CD14-positive monocyte (primary cell): Measurements from ENCODE around the gene PTPRN2. TPM values are rescaled to one million over a fixed set of nuclear protein-coding genes. Genes with fewer than 3 reads are reported as not detected.

Source experiments
- DNase-seq, 3 donors: peaks; one replicate each; pipeline ENCODE4 v3.0.0-alpha.2; 2011 to 2022
- H2AFZ ChIP-seq: 2 replicates; pipeline ENCODE4 v1.6.0; 2012; ENCODE audit warnings: mild to moderate bottlenecking, low read depth, low read length, inconsistent platforms; ENCODE audit not compliant: insufficient read depth, poor library complexity, severe bottlenecking
- H3K27ac ChIP-seq, 2 donors: 1 replicate in 1 of 2; 2 replicates in 1 of 2; pipeline ENCODE4 v1.5.1; 2012 to 2013; ENCODE audit warnings: low read length in 2 of 2, control low read depth in 1 of 2, inconsistent platforms in 1 of 2, low read depth in 1 of 2, mild to moderate bottlenecking in 1 of 2
- H3K27me3 ChIP-seq, 2 donors: one replicate each; pipeline versions ENCODE4 v1.6.0 to v1.6.1; 2011 to 2013; ENCODE audit warnings: low read length in 2 of 2; ENCODE audit not compliant: control insufficient read depth in 2 of 2, insufficient read depth in 2 of 2
- H3K36me3 ChIP-seq, 2 donors: replicated peaks in 1 of 2; 1 replicate in 1 of 2; 2 replicates in 1 of 2; pipeline versions ENCODE4 v1.5.1 to v1.6.1; 2012 to 2013; ENCODE audit warnings: low read length in 2 of 2, control low read depth in 1 of 2, inconsistent platforms in 1 of 2, mild to moderate bottlenecking in 1 of 2; ENCODE audit not compliant: insufficient read depth in 2 of 2, control insufficient read depth in 1 of 2
- H3K4me1 ChIP-seq, 2 donors: 1 replicate in 1 of 2; 2 replicates in 1 of 2; pipeline versions ENCODE4 v1.5.1 to v1.6.1; 2012 to 2013; ENCODE audit warnings: low read length in 2 of 2, control low read depth in 1 of 2, inconsistent platforms in 1 of 2, mild to moderate bottlenecking in 1 of 2, moderate library complexity in 1 of 2; ENCODE audit not compliant: insufficient read depth in 2 of 2, control insufficient read depth in 1 of 2
- H3K4me2 ChIP-seq: replicated peaks from 2 replicates; pipeline ENCODE3; 2012; ENCODE audit warnings: low read length, moderate library complexity, mild to moderate bottlenecking; ENCODE audit not compliant: poor library complexity, severe bottlenecking; ENCODE audit errors: extremely low read depth
- H3K4me3 ChIP-seq, 3 experiments: fragments of 200-600 bp in 1 of 3; sonication (generic) in 1 of 3; replicated peaks in 1 of 3; 1 replicate in 2 of 3; 2 replicates in 1 of 3; pipeline ENCODE4 v1.5.1; 2011 to 2013; ENCODE audit warnings: low read length in 3 of 3, mild to moderate bottlenecking in 3 of 3, control low read depth in 2 of 3, low read depth in 2 of 3, inconsistent platforms in 1 of 3, moderate library complexity in 1 of 3
- H3K79me2 ChIP-seq: 2 replicates; pipeline ENCODE4 v1.6.0; 2012; ENCODE audit warnings: mild to moderate bottlenecking, control low read depth, inconsistent platforms, low read length, moderate library complexity; ENCODE audit not compliant: insufficient read depth
- H3K9ac ChIP-seq: 2 replicates; pipeline ENCODE4 v1.6.0; 2017; ENCODE audit warnings: low read length, mild to moderate bottlenecking; ENCODE audit not compliant: insufficient read depth, poor library complexity, severe bottlenecking
- H3K9me3 ChIP-seq, 2 donors: replicated peaks in 1 of 2; 1 replicate in 1 of 2; 2 replicates in 1 of 2; pipeline versions ENCODE4 v1.5.1 to v1.6.1; 2012 to 2013; ENCODE audit warnings: low read length in 2 of 2, control low read depth in 1 of 2; ENCODE audit not compliant: control insufficient read depth in 1 of 2, insufficient read depth in 1 of 2
- H4K20me1 ChIP-seq: 2 replicates; pipeline ENCODE4 v1.6.0; 2012; ENCODE audit warnings: mild to moderate bottlenecking, low read length, control low read depth, moderate library complexity; ENCODE audit not compliant: insufficient read depth
- H3K27ac Mint-ChIP-seq, 7 donors: one replicate each; pipeline ENCODE4 v1.8.0; 2020; ENCODE audit warnings: mild to moderate bottlenecking in 7 of 7, mixed read lengths in 7 of 7, moderate library complexity in 6 of 7, inconsistent platforms in 2 of 7
- H3K27me3 Mint-ChIP-seq, 3 donors: one replicate each; pipeline ENCODE4 v1.8.0; 2021 to 2022; ENCODE audit warnings: low read depth in 3 of 3, mild to moderate bottlenecking in 3 of 3, mixed read lengths in 3 of 3, moderate library complexity in 3 of 3, inconsistent platforms in 1 of 3
- H3K36me3 Mint-ChIP-seq, 2 donors: one replicate each; pipeline ENCODE4 v1.8.0; 2020; ENCODE audit warnings: mixed read lengths in 2 of 2, inconsistent platforms in 1 of 2, mild to moderate bottlenecking in 1 of 2
- H3K4me1 Mint-ChIP-seq: one replicate; pipeline ENCODE4 v1.8.0; 2020; ENCODE audit warnings: mild to moderate bottlenecking, mixed read lengths
- H3K4me3 Mint-ChIP-seq, 2 donors: one replicate each; pipeline ENCODE4 v1.8.0; 2020; ENCODE audit warnings: mild to moderate bottlenecking in 2 of 2, mixed read lengths in 2 of 2, moderate library complexity in 1 of 2
- H3K9me3 Mint-ChIP-seq, 7 donors: one replicate each; pipeline ENCODE4 v1.8.0; 2020 to 2022; ENCODE audit warnings: mixed read lengths in 7 of 7, mild to moderate bottlenecking in 6 of 7, moderate library complexity in 6 of 7, inconsistent platforms in 2 of 7
- WGBS: methylation state at CpG from one replicate; pipeline ENCODE4 v1.1.5; 2013; ENCODE audit warnings: missing lambda C conversion rate; ENCODE audit not compliant: insufficient coverage; 5-methylcytosine and 5-hydroxymethylcytosine counted together
- intact Hi-C, 2 donors: fragments of 100-400 bp; cut with micrococcal nuclease; formaldehyde crosslinking; loops; one replicate each; pipeline versions ENCODE4 v1.15.0 to v1.15.1; 2023
- polyA plus RNA-seq, 3 donors: library from polyadenylated mRNA; depleted of rRNA in 1 of 3; unstranded in 2 of 3; stranded (reverse) in 1 of 3; fragments of 300-500 nt in 2 of 3; fragments of >200 nt in 1 of 3; fragmentation: Illumina TruSeq in 2 of 3; gene quantifications; 1 replicate in 2 of 3; 2 replicates in 1 of 3; pipeline ENCODE4 v1.2.3, GENCODE V29; 2012 to 2021
- TF ChIP-seq, protein P1 (sequence below): fragments of 200-600 bp; IDR thresholded peaks from one replicate; pipeline ENCODE4 v1.8.0; 2022; ENCODE audit warnings: antibody characterized with exemption, mild to moderate bottlenecking

PTPRN2 gene
- polyA plus RNA-seq, 3 donors = 0.25 to 1.4 (median 0.97) TPM

- no peak for DNase-seq
- Histone ChIP-seq H3K36me3 (no peaks in the 10 kb centered on the region), H2AFZ (no peak overlapping the region), H3K79me2 (no peaks in the 10 kb centered on the region), H3K4me3 (no peak overlapping the region), H3K27me3 (no peaks in the 10 kb centered on the region), H3K4me2 (no peak overlapping the region), H4K20me1 (no peaks in the 10 kb centered on the region), H3K27ac (no peak overlapping the region), H3K9me3 (no peaks in the 10 kb centered on the region), H3K9ac (no peak overlapping the region), H3K4me1 (no peaks in the 10 kb centered on the region)
- H3K27ac Mint-ChIP-seq = peak overlapping the region in 4 of 7 donors; percentile 4 to 38 (median 25)
- H3K9me3 Mint-ChIP-seq = peaks cover 0 to 5% (median 0%) of the 10 kb centered on the region in 7 donors
- TF ChIP-seq, protein P1, sequence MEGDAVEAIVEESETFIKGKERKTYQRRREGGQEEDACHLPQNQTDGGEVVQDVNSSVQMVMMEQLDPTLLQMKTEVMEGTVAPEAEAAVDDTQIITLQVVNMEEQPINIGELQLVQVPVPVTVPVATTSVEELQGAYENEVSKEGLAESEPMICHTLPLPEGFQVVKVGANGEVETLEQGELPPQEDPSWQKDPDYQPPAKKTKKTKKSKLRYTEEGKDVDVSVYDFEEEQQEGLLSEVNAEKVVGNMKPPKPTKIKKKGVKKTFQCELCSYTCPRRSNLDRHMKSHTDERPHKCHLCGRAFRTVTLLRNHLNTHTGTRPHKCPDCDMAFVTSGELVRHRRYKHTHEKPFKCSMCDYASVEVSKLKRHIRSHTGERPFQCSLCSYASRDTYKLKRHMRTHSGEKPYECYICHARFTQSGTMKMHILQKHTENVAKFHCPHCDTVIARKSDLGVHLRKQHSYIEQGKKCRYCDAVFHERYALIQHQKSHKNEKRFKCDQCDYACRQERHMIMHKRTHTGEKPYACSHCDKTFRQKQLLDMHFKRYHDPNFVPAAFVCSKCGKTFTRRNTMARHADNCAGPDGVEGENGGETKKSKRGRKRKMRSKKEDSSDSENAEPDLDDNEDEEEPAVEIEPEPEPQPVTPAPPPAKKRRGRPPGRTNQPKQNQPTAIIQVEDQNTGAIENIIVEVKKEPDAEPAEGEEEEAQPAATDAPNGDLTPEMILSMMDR = no peak
- peaks cover 2 to 9% (median 9%) of the 10 kb centered on the region in 3 donors for H3K27me3 Mint-ChIP-seq
- intact Hi-C loops = no loop called here
- H3K4me3 Mint-ChIP-seq = no peak overlapping the region
- H3K4me1 Mint-ChIP-seq = no peaks in the 10 kb centered on the region
- WGBS = 88% methylated on average over 17 of the region's 17 CpGs
- no peaks in the 10 kb centered on the region for H3K36me3 Mint-ChIP-seq
Observed at GRCh38 chr7:157544980-157545680, 1042.5 kb downstream of the PTPRN2 start.

- no peaks in the 10 kb centered on the region for H3K36me3 ChIP-seq
- no peak overlapping the region for H3K27ac ChIP-seq
- intact Hi-C loops = no loop called here
- H3K9me3 ChIP-seq = no peaks in the 10 kb centered on the region
- no peaks in the 10 kb centered on the region for H3K27me3 ChIP-seq
- H3K4me3 Mint-ChIP-seq = no peak overlapping the region
- H3K4me1 ChIP-seq = no peaks in the 10 kb centered on the region
- H3K4me1 Mint-ChIP-seq = no peaks in the 10 kb centered on the region
- H3K27me3 Mint-ChIP-seq = peaks cover 1 to 9% (median 9%) of the 10 kb centered on the region in 3 donors
- WGBS = 70% methylated on average over 17 of the region's 19 CpGs
- no peaks in the 10 kb centered on the region for H4K20me1 ChIP-seq
- no peak overlapping the region for H2AFZ ChIP-seq
- DNase-seq = peak in 1 of 3 donors; percentile 47
- H3K9ac ChIP-seq = no peak overlapping the region
- TF ChIP-seq, protein P1 = no peak
- H3K9me3 Mint-ChIP-seq = peaks cover 0 to 5% (median 0%) of the 10 kb centered on the region in 7 donors
- H3K27ac Mint-ChIP-seq = no peak overlapping the region
- H3K36me3 Mint-ChIP-seq = no peaks in the 10 kb centered on the region
- H3K4me2 ChIP-seq = no peak overlapping the region
- no peaks in the 10 kb centered on the region for H3K79me2 ChIP-seq
- H3K4me3 ChIP-seq = no peak overlapping the region
Observed at GRCh38 chr7:157544226-157544625, 1043.4 kb downstream of the PTPRN2 start.
